HUES6 (cell line): ENCODE results near the gene PRAF2.

Experiments used
- H3K27ac ChIP-seq: 2 replicates; pipeline ENCODE4 v1.7.0; 2013; ENCODE audit warnings: low read depth, mild to moderate bottlenecking, low read length, inconsistent platforms
- H3K27me3 ChIP-seq: 2 replicates; pipeline ENCODE4 v1.6.1; 2013; ENCODE audit warnings: low read length; ENCODE audit not compliant: control insufficient read depth, insufficient read depth
- H3K36me3 ChIP-seq: 2 replicates; pipeline ENCODE4 v1.6.1; 2013; ENCODE audit warnings: low read length; ENCODE audit not compliant: control insufficient read depth, insufficient read depth
- H3K4me1 ChIP-seq: 2 replicates; pipeline ENCODE4 v1.6.1; 2013; ENCODE audit warnings: low read length; ENCODE audit not compliant: control insufficient read depth, insufficient read depth
- H3K4me3 ChIP-seq: 2 replicates; pipeline ENCODE4 v1.5.1; 2013; ENCODE audit warnings: low read depth, low read length
- H3K9ac ChIP-seq: one replicate; pipeline ENCODE4 v1.6.1; 2013; ENCODE audit warnings: mild to moderate bottlenecking, low read length
- H3K9me3 ChIP-seq: 2 replicates; pipeline ENCODE4 v1.6.1; 2013; ENCODE audit warnings: low read depth, low read length; ENCODE audit not compliant: control insufficient read depth, insufficient read depth

The PRAF2 gene

DNA sequence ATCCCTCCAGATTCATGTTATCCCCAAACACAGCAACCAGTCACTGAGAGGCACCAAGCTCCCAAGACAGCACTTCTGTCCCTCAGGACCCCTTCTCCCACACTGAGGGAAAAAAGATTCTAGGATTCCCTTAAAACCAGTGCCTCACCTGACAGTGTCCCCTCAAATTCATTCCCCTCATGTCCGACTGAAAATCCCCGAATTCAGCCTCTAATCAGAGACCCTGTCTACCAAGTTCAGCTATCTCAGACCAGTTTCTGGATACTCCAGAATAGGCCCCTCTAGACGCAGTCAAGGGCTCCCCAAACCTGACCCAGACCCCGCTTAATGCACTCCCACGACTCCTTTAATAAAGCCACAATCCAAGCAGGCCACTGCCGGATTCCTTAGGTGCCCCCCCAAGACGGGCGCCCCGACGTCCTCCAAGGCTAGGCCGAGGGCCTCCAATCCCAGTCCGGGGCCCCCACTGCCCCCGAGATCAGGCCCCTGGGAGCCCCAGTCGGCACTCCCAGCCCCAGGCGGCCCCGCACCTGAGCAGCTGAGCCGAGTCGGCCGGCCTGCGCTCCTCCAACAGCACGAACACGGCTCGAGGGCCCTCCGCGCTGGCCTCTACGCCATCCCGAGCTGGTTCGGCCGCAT, 31.1 kb downstream of the PRAF2 start:
- Histone ChIP-seq H3K9ac (peak overlapping the region; percentile 90), H3K4me3 (peak overlapping the region; percentile 91), H3K9me3 (peaks cover 4% of the 10 kb centered on the region; the same call in 1 of the 2 replicates), H3K36me3 (peaks cover 19% of the 10 kb centered on the region), H3K27ac (peak overlapping the region; percentile 96), H3K4me1 (peaks cover 16% of the 10 kb centered on the region), H3K27me3 (no peaks in the 10 kb centered on the region)

DNA sequence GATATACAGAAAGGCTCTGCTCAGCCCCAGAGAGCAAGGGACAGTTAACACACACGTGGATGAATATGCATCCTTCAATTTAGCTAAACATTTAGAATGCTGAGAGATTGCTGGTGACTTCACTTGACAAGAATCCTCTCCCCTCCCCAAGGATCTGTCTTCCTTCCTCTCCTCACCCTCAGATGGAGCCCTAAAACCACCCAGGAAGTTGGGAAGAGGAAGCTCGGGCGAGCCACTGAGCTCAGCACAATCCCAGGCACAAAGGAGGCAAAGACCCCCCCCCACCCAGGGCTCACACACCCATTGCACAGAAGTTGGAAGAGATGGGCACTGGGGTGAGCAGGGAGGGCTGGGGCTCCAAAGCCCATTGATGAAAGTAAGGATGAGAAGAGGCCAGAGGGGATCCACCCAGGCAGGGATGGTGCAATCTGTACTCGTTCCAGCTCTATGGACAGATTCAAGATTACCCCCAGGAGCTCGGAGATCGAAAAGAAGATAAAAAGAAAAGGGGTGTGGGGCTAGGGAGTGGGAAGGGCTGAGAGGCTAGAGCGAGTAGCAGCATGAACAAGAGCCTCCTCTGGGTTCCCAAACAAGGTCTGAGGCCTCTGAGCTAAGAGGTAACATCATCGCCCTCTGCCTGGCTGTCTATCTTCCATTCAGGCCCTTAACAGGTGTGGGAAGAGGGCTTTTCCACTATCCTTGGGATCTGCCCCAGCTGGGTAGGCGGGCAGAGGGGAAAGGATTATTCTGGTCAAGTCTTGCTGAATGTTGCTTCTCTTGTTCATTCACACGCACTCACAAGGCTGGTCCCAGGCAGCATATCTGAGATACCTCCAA, 31.8 kb downstream of the PRAF2 start:
- no peaks in the 10 kb centered on the region for H3K27me3 ChIP-seq
- peaks cover 4% of the 10 kb centered on the region; the same call in 1 of the 2 replicates for H3K9me3 ChIP-seq
- peak overlapping the region; percentile 90 for H3K9ac ChIP-seq
- H3K4me1 ChIP-seq: peaks cover 16% of the 10 kb centered on the region
- H3K4me3 ChIP-seq: peak overlapping the region; percentile 91
- H3K36me3 ChIP-seq: peaks cover 27% of the 10 kb centered on the region
- peak overlapping the region; percentile 96; the same call in 1 of the 2 replicates for H3K27ac ChIP-seq

- no peaks in the 10 kb centered on the region for H3K27me3 ChIP-seq
- H3K36me3 ChIP-seq: peaks cover 36% of the 10 kb centered on the region
- H3K4me1 ChIP-seq: peaks cover 16% of the 10 kb centered on the region
- peaks cover 4% of the 10 kb centered on the region; the same call in 1 of the 2 replicates for H3K9me3 ChIP-seq
- peak overlapping the region; percentile 70 for H3K27ac ChIP-seq
- peak overlapping the region; percentile 91 for H3K4me3 ChIP-seq
- peak overlapping the region; percentile 90 for H3K9ac ChIP-seq
Measured at GRCh38 chrX:49040376-49040955, 33.3 kb downstream of the PRAF2 start.

DNA sequence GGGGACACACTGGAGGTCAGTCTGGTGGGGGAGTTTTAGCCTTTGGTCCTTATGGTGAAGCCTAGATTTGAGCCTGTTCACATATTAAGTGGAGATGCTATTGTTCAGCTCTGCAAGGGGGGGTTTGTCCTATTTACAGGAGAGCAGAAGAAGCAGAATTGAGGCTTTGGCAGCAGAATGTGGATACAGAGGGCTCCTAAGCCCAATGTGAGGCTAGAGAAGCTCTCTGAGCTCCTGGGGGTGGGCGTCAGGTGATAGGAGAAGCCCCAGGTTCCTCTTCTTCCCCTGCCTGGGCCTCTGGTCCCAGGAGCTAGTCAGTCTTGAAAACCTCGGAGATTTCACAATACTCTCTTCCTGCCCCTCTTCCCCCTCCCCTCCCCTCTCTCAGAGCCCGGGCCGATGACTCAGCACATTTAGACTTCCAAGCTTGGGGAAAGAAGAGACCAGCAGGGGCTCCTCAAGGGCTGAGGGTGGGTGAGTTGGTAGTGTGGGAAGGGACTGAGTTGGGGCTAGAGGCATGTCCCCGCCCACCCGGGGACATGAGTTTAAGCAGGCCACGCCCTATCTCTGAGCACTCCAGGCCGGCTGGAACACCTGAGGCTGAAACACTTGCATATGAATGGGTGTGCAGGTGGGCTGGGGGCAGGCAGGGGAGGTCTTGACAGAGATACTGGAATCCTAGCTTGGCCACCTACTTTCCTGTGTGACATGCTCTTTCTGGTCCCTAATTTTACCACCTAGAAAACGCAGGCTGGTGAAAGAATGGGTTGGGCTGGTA, 34.0 kb downstream of the PRAF2 start:
- peaks cover 4% of the 10 kb centered on the region; the same call in 1 of the 2 replicates for H3K9me3 ChIP-seq
- H3K4me1 ChIP-seq: peaks cover 16% of the 10 kb centered on the region
- peak overlapping the region; percentile 90 for H3K9ac ChIP-seq
- peaks cover 39% of the 10 kb centered on the region for H3K36me3 ChIP-seq
- H3K27ac ChIP-seq: peak overlapping the region; percentile 86
- no peaks in the 10 kb centered on the region for H3K27me3 ChIP-seq
- H3K4me3 ChIP-seq: peak overlapping the region; percentile 91

- H3K36me3 ChIP-seq: peaks cover 57% of the 10 kb centered on the region
- no peak overlapping the region for H3K4me3 ChIP-seq
- peaks cover 4% of the 10 kb centered on the region; the same call in 1 of the 2 replicates for H3K9me3 ChIP-seq
- no peak overlapping the region for H3K9ac ChIP-seq
- no peaks in the 10 kb centered on the region for H3K27me3 ChIP-seq
- H3K27ac ChIP-seq: peak overlapping the region; percentile 86; the same call in 1 of the 2 replicates
- H3K4me1 ChIP-seq: peaks cover 16% of the 10 kb centered on the region
Measured at GRCh38 chrX:49037883-49038475, 35.8 kb downstream of the PRAF2 start.

DNA sequence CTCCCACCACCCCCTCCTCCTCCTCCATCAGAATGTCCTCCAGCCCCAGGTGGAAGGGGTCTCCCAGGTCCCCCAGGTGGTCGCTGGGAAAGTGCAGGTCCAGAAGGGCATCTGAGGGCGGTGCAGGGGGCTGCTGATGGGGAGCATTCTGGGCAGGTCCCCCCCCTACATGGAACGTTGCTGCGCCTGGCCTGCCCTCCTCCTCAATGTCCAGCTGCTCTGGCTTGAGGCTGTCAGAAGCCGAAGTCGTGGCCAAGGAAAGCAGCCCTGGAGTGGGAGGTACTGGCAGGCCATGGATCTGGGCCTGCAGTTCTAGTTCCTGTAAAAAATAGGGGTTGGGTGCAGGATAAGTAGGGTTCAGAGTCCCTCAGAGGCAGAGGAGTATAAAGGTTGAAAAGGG, 43.5 kb downstream of the PRAF2 start:
- Histone ChIP-seq H3K4me1 (peaks cover 11% of the 10 kb centered on the region; the same call in 1 of the 2 replicates), H3K9ac (no peak overlapping the region), H3K36me3 (peaks cover 67% of the 10 kb centered on the region), H3K27me3 (no peaks in the 10 kb centered on the region), H3K27ac (no peak overlapping the region; the same call in 1 of the 2 replicates), H3K4me3 (no peak overlapping the region), H3K9me3 (peaks cover 2% of the 10 kb centered on the region; the same call in 1 of the 2 replicates)

DNA sequence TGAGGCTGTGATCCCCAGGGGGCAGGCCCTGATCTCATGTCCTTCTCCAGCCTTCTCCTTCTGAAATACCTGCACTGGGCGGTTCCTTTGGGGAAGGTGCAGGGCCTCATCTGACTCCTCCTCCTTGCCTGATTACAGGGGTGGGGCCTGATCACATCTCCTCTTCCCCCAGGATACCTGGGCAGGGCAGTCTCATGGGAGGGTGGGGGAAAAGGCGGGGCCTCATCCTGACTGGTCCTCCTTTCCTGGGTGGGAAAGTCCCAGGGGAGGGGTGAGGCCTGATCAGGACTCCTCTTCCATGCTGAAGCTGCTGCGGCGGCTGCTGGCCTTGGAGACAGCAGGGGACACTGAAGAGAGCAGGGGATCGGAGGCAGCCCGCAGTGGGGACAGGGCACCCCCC, 43.9 kb downstream of the PRAF2 start:
- peaks cover 2% of the 10 kb centered on the region; the same call in 1 of the 2 replicates for H3K9me3 ChIP-seq
- peaks cover 66% of the 10 kb centered on the region for H3K36me3 ChIP-seq
- no peaks in the 10 kb centered on the region for H3K27me3 ChIP-seq
- H3K27ac ChIP-seq: no peak overlapping the region
- H3K4me1 ChIP-seq: peaks cover 11% of the 10 kb centered on the region; the same call in 1 of the 2 replicates
- H3K9ac ChIP-seq: no peak overlapping the region
- no peak overlapping the region for H3K4me3 ChIP-seq
